ENCODE results near the gene TMED8. TPM values are rescaled to one million over a fixed set of nuclear protein-coding genes. Genes with fewer than 3 reads are reported as not detected.

The TMED8 gene
- total and polyA plus RNA-seq, 2 donors (not counting 1 experiment from before 2014, with no cell fraction given) = 13.1 to 43.8 TPM

DNA sequence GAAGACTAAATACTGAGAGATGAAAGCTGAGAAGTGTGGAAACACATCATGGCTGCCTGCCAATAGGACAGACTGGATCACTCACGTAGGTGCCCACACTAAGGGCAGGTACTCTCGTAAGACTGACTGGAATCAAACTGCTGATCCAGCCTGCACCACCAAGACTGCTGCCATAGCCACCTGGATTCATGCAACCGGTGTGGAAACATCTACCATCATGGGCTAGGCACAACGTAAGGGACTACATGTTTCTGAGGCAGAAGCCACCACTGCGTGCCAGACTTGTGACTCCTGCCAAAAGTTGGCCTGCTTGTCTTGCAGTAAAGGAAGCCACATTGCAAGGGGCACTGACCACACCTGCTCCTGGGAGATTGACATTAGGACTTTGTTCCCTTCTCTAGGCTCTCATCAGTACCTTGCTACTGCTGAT, 60.0 kb downstream of the TMED8 start:
- ChIA-PET CTCF (interaction anchor here (0.7 to 7.5 kb wide), 21 partner anchors 8 to 1747 kb away, joined by 3 to 122 read pairs (median 8); partner anchors contain the start of genes AHSA1, CIPC, SAMD15 and TMED8), POLR2A (interaction anchor here (0.6 to 1.3 kb wide), 2 partner anchors 60 to 1800 kb away, joined by 3 to 4 read pairs; partner anchors contain the start of genes SAMD15 and TMED8)
- intact Hi-C loops (cut with micrococcal nuclease) = loop anchor here (1.0 to 5.0 kb wide), 3 partner anchors 16 to 605 kb away; no protein-coding TSS in a partner anchor
- TF ChIP-seq, protein P1, sequence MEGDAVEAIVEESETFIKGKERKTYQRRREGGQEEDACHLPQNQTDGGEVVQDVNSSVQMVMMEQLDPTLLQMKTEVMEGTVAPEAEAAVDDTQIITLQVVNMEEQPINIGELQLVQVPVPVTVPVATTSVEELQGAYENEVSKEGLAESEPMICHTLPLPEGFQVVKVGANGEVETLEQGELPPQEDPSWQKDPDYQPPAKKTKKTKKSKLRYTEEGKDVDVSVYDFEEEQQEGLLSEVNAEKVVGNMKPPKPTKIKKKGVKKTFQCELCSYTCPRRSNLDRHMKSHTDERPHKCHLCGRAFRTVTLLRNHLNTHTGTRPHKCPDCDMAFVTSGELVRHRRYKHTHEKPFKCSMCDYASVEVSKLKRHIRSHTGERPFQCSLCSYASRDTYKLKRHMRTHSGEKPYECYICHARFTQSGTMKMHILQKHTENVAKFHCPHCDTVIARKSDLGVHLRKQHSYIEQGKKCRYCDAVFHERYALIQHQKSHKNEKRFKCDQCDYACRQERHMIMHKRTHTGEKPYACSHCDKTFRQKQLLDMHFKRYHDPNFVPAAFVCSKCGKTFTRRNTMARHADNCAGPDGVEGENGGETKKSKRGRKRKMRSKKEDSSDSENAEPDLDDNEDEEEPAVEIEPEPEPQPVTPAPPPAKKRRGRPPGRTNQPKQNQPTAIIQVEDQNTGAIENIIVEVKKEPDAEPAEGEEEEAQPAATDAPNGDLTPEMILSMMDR (IDR thresholded peaks at IDR 0.05) = no peak
- TF ChIP-seq EZH2 (IDR thresholded peaks at IDR 0.05; ENCODE audit: borderline replicate concordance, insufficient read depth, low read depth, low read length, poor library complexity, severe bottlenecking) = no peak
- H4K20me1 ChIP-seq (ENCODE audit: control insufficient read depth, insufficient read depth, low read length, poor library complexity, severe bottlenecking) = no peaks in the 10 kb centered on the region
- H3K27ac ChIP-seq (ENCODE audit: low read length in 2 of 2) = no peak overlapping the region
- no peak overlapping the region for H3K9ac ChIP-seq (ENCODE audit: low read length)
- no peak for ATAC-seq (ENCODE audit: low read depth)
- Mint-ChIP-seq H3K9me3 (ENCODE audit: insufficient read depth) (no peaks in the 10 kb centered on the region), H3K4me3 (no peak overlapping the region), H3K4me1 (peaks cover 12% of the 10 kb centered on the region), H3K27me3 (no peaks in the 10 kb centered on the region), H3K27ac (no peak overlapping the region)
- WGBS (ENCODE audit: insufficient coverage) = 93% methylated on average over 5 of the region's 5 CpGs
- H3K4me1 ChIP-seq (ENCODE audit: control insufficient read depth in 2 of 2, insufficient read depth in 2 of 2, low read length in 2 of 2) = peaks cover 5 to 7% of the 10 kb centered on the region in 2 donors
- no peaks in the 10 kb centered on the region for H3K27me3 ChIP-seq (replicated peaks in 1 of 4; ENCODE audit: control extremely low read depth in 1 of 4, control insufficient read depth in 3 of 4, insufficient read depth in 4 of 4, low read length in 3 of 4)
- H3K4me3 ChIP-seq (ENCODE audit: control extremely low read depth in 1 of 5, extremely low read depth in 1 of 5, insufficient read depth in 1 of 5, low read depth in 2 of 5, low read length in 4 of 5) = no peak overlapping the region
- no peak for DNase-seq
- no peaks in the 10 kb centered on the region for H3K36me3 ChIP-seq (replicated peaks in 1 of 2; ENCODE audit: control extremely low read depth in 1 of 2, control insufficient read depth in 1 of 2, extremely low read depth in 1 of 2, insufficient read depth in 2 of 2, low read length in 1 of 2)
- H3K9me3 ChIP-seq (ENCODE audit: control extremely low read depth in 1 of 3, control insufficient read depth in 2 of 3, insufficient read depth in 1 of 3, low read length in 2 of 3) = no peaks in the 10 kb centered on the region
- H2AFZ ChIP-seq (ENCODE audit: insufficient read depth, low read depth, low read length, poor library complexity, severe bottlenecking) = no peak overlapping the region
- peaks cover 35% of the 10 kb centered on the region for H3K79me2 ChIP-seq (ENCODE audit: control insufficient read depth, insufficient read depth, low read length)
- no peak overlapping the region for H3K4me2 ChIP-seq (replicated peaks; ENCODE audit: low read depth, low read length, poor library complexity, severe bottlenecking)

GRCh38 chr14:77316195-77316505, 60.7 kb downstream of the TMED8 start:
- TF ChIP-seq EZH2 (IDR thresholded peaks at IDR 0.05; ENCODE audit: borderline replicate concordance, insufficient read depth, low read depth, low read length, poor library complexity, severe bottlenecking) = no peak
- TF ChIP-seq, protein P1 (IDR thresholded peaks at IDR 0.05) = peak; percentile 29
- Histone ChIP-seq H3K4me2 (replicated peaks; ENCODE audit: low read depth, low read length, poor library complexity, severe bottlenecking) (no peak overlapping the region), H2AFZ (ENCODE audit: insufficient read depth, low read depth, low read length, poor library complexity, severe bottlenecking) (no peak overlapping the region), H3K4me3 (ENCODE audit: control extremely low read depth in 1 of 5, extremely low read depth in 1 of 5, insufficient read depth in 1 of 5, low read depth in 2 of 5, low read length in 4 of 5) (no peak overlapping the region), H3K9ac (ENCODE audit: low read length) (no peak overlapping the region), H4K20me1 (ENCODE audit: control insufficient read depth, insufficient read depth, low read length, poor library complexity, severe bottlenecking) (no peaks in the 10 kb centered on the region), H3K4me1 (ENCODE audit: control insufficient read depth in 2 of 2, insufficient read depth in 2 of 2, low read length in 2 of 2) (peaks cover 4 to 6% of the 10 kb centered on the region in 2 donors), H3K36me3 (replicated peaks in 1 of 2; ENCODE audit: control extremely low read depth in 1 of 2, control insufficient read depth in 1 of 2, extremely low read depth in 1 of 2, insufficient read depth in 2 of 2, low read length in 1 of 2) (no peaks in the 10 kb centered on the region), H3K27me3 (replicated peaks in 1 of 4; ENCODE audit: control extremely low read depth in 1 of 4, control insufficient read depth in 3 of 4, insufficient read depth in 4 of 4, low read length in 3 of 4) (no peaks in the 10 kb centered on the region), H3K27ac (ENCODE audit: low read length in 2 of 2) (no peak overlapping the region), H3K9me3 (ENCODE audit: control extremely low read depth in 1 of 3, control insufficient read depth in 2 of 3, insufficient read depth in 1 of 3, low read length in 2 of 3) (no peaks in the 10 kb centered on the region), H3K79me2 (ENCODE audit: control insufficient read depth, insufficient read depth, low read length) (peaks cover 33% of the 10 kb centered on the region)
- ChIA-PET CTCF (interaction anchor here (0.6 to 7.5 kb wide), 57 partner anchors 8 to 1746 kb away, joined by 3 to 122 read pairs (median 4); partner anchors contain the start of genes AHSA1, CIPC, ISM2 and NGB), POLR2A (interaction anchor here (0.5 to 1.3 kb wide), 5 partner anchors 56 to 1799 kb away, joined by 3 to 4 read pairs (median 4); partner anchors contain the start of genes SAMD15 and TMED8)
- DNase-seq (no peak), ATAC-seq (ENCODE audit: low read depth) (no peak)
- Mint-ChIP-seq H3K9me3 (ENCODE audit: insufficient read depth) (no peaks in the 10 kb centered on the region), H3K27me3 (no peaks in the 10 kb centered on the region), H3K4me3 (no peak overlapping the region), H3K27ac (no peak overlapping the region), H3K4me1 (peaks cover 10% of the 10 kb centered on the region)
- intact Hi-C loops (cut with micrococcal nuclease) = loop anchor here (1.0 to 5.0 kb wide), 3 partner anchors 15 to 604 kb away; no protein-coding TSS in a partner anchor
- WGBS (ENCODE audit: insufficient coverage) = no CpG with 5 or more reads among the region's 1 CpG

All from B cell (primary cell).